IMR-90 (cell line): Measurements from ENCODE around the gene CMIP. TPM values are rescaled to one million over a fixed set of nuclear protein-coding genes. Genes with fewer than 3 reads are reported as not detected.

Experiments used
- CHD1 ChIP-seq: IDR thresholded peaks from 2 replicates; pipeline ENCODE4 v1.6.1; 2012; ENCODE audit warnings: low read depth, low read length, improper control_type of control experiment
- RCOR1 ChIP-seq: IDR thresholded peaks from 2 replicates; pipeline ENCODE4 v1.6.1; 2012; ENCODE audit warnings: mild to moderate bottlenecking, low read length, improper control_type of control experiment; ENCODE audit not compliant: insufficient replicate concordance
- SMC3 ChIP-seq: fragments of 150-350 bp; IDR thresholded peaks from 2 replicates; pipeline ENCODE4 v1.6.1; 2016; ENCODE audit warnings: low read depth, mild to moderate bottlenecking, antibody characterized with exemption, low read length, moderate library complexity
- polyA plus RNA-seq, 3 experiments: library from polyadenylated mRNA; depleted of rRNA; stranded (reverse); fragments of >200 nt; gene quantifications; 2 replicates each; pipeline ENCODE4 v1.2.3, GENCODE V29; 2012; ENCODE audit warnings: low replicate concordance in 1 of 3
- total RNA-seq: library from RNA; depleted of rRNA; stranded (reverse); fragments of >200 nt; gene quantifications from 2 replicates; pipeline ENCODE4 v1.2.3, GENCODE V29; 2012

CMIP gene
- total and polyA plus RNA-seq, 2 of the 4 experiments (the other 2 are of a cell fraction), result 3.2 to 11.6 TPM

- no peak for TF ChIP-seq RCOR1
- no peak for TF ChIP-seq CHD1
- no peak for TF ChIP-seq SMC3
These were observed 744 bp downstream of the CMIP start (continued) for GRCh38 chr16:81445143-81445961.
